OCI-LY1 (cell line): ENCODE data around the gene EVC.

Experiments used
- H2AFZ ChIP-seq: fragments of 200-600 bp; sonication (generic), shearing (Covaris generic); 2 replicates; pipeline ENCODE4 v1.6.0; 2014; ENCODE audit warnings: antibody characterized with exemption, mild to moderate bottlenecking, low read length
- H3F3A ChIP-seq: fragments of 200-600 bp; sonication (generic), shearing (Covaris generic); 2 replicates; pipeline ENCODE4 v1.6.0; 2014; ENCODE audit warnings: mild to moderate bottlenecking, antibody characterized with exemption, low read length, moderate library complexity; ENCODE audit not compliant: insufficient read depth
- H3K27ac ChIP-seq: fragments of 200-600 bp; sonication (generic); 2 replicates; pipeline ENCODE4 v1.5.1; 2014; ENCODE audit warnings: low read length, mixed run types, mild to moderate bottlenecking, low read depth; ENCODE audit not compliant: poor library complexity, severe bottlenecking
- H3K27me3 ChIP-seq: fragments of 200-600 bp; sonication (generic); 2 replicates; pipeline ENCODE4 v1.6.0; 2014; ENCODE audit warnings: antibody characterized with exemption, mild to moderate bottlenecking, low read length, moderate library complexity; ENCODE audit not compliant: insufficient read depth
- H3K36me3 ChIP-seq: fragments of 200-600 bp; sonication (generic); 2 replicates; pipeline ENCODE4 v1.6.1; 2014; ENCODE audit warnings: mild to moderate bottlenecking, antibody characterized with exemption, low read length, moderate library complexity, mixed read lengths; ENCODE audit not compliant: insufficient read depth
- H3K4me1 ChIP-seq: fragments of 200-600 bp; sonication (generic); 2 replicates; pipeline ENCODE4 v1.5.1; 2014; ENCODE audit warnings: mild to moderate bottlenecking, low read length, moderate library complexity; ENCODE audit not compliant: insufficient read depth, severe bottlenecking
- H3K4me2 ChIP-seq: fragments of 200-600 bp; sonication (generic), shearing (Covaris generic); 2 replicates; pipeline ENCODE4 v1.6.1; 2014; ENCODE audit warnings: low read length
- H3K4me3 ChIP-seq: fragments of 200-600 bp; sonication (generic); 2 replicates; pipeline ENCODE4 v1.5.1; 2014; ENCODE audit warnings: low read length, low read depth, mild to moderate bottlenecking, mixed read lengths; ENCODE audit not compliant: poor library complexity, severe bottlenecking
- H3K79me2 ChIP-seq: fragments of 200-600 bp; shearing (Covaris generic); 2 replicates; pipeline ENCODE4 v1.6.1; 2016; ENCODE audit warnings: mixed run types, low read length, mixed read lengths; ENCODE audit not compliant: insufficient read depth
- H3K9ac ChIP-seq: fragments of 200-600 bp; sonication (generic), shearing (Covaris generic); 2 replicates; pipeline ENCODE4 v1.6.1; 2014; ENCODE audit warnings: mild to moderate bottlenecking, low read length, mixed read lengths
- H3K9me2 ChIP-seq: fragments of 200-600 bp; sonication (generic), shearing (Covaris generic); 2 replicates; pipeline ENCODE4 v1.6.1; 2014; ENCODE audit warnings: low read depth, mild to moderate bottlenecking, low read length, mixed read lengths
- H3K9me3 ChIP-seq: fragments of 200-600 bp; shearing (Covaris generic); 2 replicates; pipeline ENCODE4 v1.6.1; 2014; ENCODE audit warnings: low read length, mixed read lengths
- H4K20me1 ChIP-seq: fragments of 200-600 bp; sonication (generic), shearing (Covaris generic); 2 replicates; pipeline ENCODE4 v1.6.0; 2016; ENCODE audit warnings: mild to moderate bottlenecking, low read length; ENCODE audit not compliant: insufficient read depth
- CTCF ChIP-seq: fragments of 200-600 bp; sonication (generic), shearing (Covaris generic); IDR thresholded peaks from 2 replicates; pipeline ENCODE4 v1.5.1; 2017; ENCODE audit warnings: mild to moderate bottlenecking, antibody characterized with exemption, low read length, moderate library complexity, mixed read lengths
- EZH2 ChIP-seq: fragments of 200-600 bp; sonication (generic), shearing (Covaris generic); IDR thresholded peaks from 2 replicates; pipeline ENCODE4 v1.8.0; 2017; ENCODE audit warnings: borderline replicate concordance, mixed run types, mild to moderate bottlenecking, antibody characterized with exemption, low read length, moderate library complexity, mixed read lengths

Gene EVC

GRCh38 chr4:5821665-5822358 lies 110.8 kb downstream of the EVC start:
- Histone ChIP-seq H3K4me1 (no peaks in the 10 kb centered on the region), H3K27me3 (no peaks in the 10 kb centered on the region), H3K9ac (no peak overlapping the region), H3F3A (no peaks in the 10 kb centered on the region), H3K79me2 (no peaks in the 10 kb centered on the region), H4K20me1 (no peaks in the 10 kb centered on the region), H3K36me3 (peaks cover 4% of the 10 kb centered on the region; the same call in 1 of the 2 replicates), H3K9me3 (no peaks in the 10 kb centered on the region), H3K4me2 (no peak overlapping the region), H3K4me3 (no peak overlapping the region), H2AFZ (no peak overlapping the region), H3K27ac (no peak overlapping the region), H3K9me2 (no peaks in the 10 kb centered on the region)
- TF ChIP-seq CTCF (peak; percentile 43; the same call in 1 of the 2 replicates), EZH2 (no peak)

- H3K27ac ChIP-seq, result no peak overlapping the region
- H3K9me2 ChIP-seq, result no peaks in the 10 kb centered on the region
- H3K4me3 ChIP-seq, result no peak overlapping the region
- TF ChIP-seq CTCF (no peak), EZH2 (no peak)
- H3K9ac ChIP-seq, result no peak overlapping the region
- H3K27me3 ChIP-seq, result no peaks in the 10 kb centered on the region
- H3K4me1 ChIP-seq, result no peaks in the 10 kb centered on the region
- no peaks in the 10 kb centered on the region for H3K79me2 ChIP-seq
- H3K9me3 ChIP-seq, result no peaks in the 10 kb centered on the region
- H2AFZ ChIP-seq, result no peak overlapping the region
- H3F3A ChIP-seq, result no peaks in the 10 kb centered on the region
- no peak overlapping the region for H3K4me2 ChIP-seq
- H3K36me3 ChIP-seq, result peaks cover 4% of the 10 kb centered on the region; the same call in 1 of the 2 replicates
- H4K20me1 ChIP-seq, result no peaks in the 10 kb centered on the region
Measured at GRCh38 chr4:5822619-5823018, 111.6 kb downstream of the EVC start.

- Histone ChIP-seq H3K4me3 (no peak overlapping the region), H3K9ac (no peak overlapping the region), H3K9me2 (no peaks in the 10 kb centered on the region), H3K79me2 (no peaks in the 10 kb centered on the region), H3F3A (no peaks in the 10 kb centered on the region), H3K9me3 (no peaks in the 10 kb centered on the region), H3K36me3 (peaks cover 4% of the 10 kb centered on the region; the same call in 1 of the 2 replicates), H3K4me2 (no peak overlapping the region), H4K20me1 (no peaks in the 10 kb centered on the region), H3K27ac (no peak overlapping the region), H3K4me1 (no peaks in the 10 kb centered on the region), H2AFZ (no peak overlapping the region), H3K27me3 (no peaks in the 10 kb centered on the region)
- TF ChIP-seq CTCF (no peak), EZH2 (no peak)
Measured at GRCh38 chr4:5823542-5824211, 112.7 kb downstream of the EVC start.
